ENCODE results near the gene ESR2. TPM values are rescaled to one million over a fixed set of nuclear protein-coding genes. Genes with fewer than 3 reads are reported as not detected.
A peak's percentile ranks its signal among the peaks of the same experiment; 100 is the strongest.

The ESR2 gene
- total RNA-seq, 1 experiment from 2014 or later: 0.15 TPM

DNA sequence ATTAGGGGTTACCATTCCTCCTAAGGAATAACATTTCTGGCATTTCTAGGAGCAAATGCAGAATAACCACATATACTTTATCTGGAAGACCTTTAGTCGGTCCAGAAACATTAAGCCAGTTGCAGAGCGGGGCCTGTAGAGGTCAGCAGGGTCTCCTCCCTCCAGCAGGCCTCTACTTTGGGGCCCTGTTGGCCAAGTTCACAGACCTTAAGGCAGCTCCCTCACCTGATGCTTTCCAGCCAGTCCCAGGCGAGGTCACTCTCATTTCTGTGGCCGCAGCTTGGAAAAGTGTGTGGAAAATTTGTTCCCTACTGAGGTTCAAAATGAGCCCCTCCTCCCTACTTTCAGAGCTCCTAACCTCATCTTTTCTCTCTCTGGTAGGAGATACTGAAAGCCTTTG lies 74.1 kb downstream of the ESR2 start:
- Mint-ChIP-seq H3K36me3 (ENCODE audit: insufficient read depth in 1 of 3, low read depth in 3 of 3) (peaks cover 54 to 85% (median 81%) of the 10 kb centered on the region in 3 experiments; a peak in 6 of 7 replicates), H3K27ac (no peak overlapping the region), H3K4me3 (no peak overlapping the region), H3K4me1 (no peaks in the 10 kb centered on the region), H3K27me3 (ENCODE audit: low read depth) (no peaks in the 10 kb centered on the region; the same call in 1 of the 2 replicates), H3K9me3 (no peaks in the 10 kb centered on the region)
- Histone ChIP-seq H3K9me3 (ENCODE audit: control insufficient read depth, low read depth, low read length) (no peaks in the 10 kb centered on the region), H2BK12ac (ENCODE audit: insufficient read length, low read depth, low read length) (no peak overlapping the region), H4K5ac (ENCODE audit: insufficient read length, low read depth, low read length) (no peak overlapping the region), H3K27ac (ENCODE audit: insufficient read length, low read depth, low read length) (no peak overlapping the region), H4K20me1 (ENCODE audit: control insufficient read depth, insufficient read depth, insufficient read length) (no peaks in the 10 kb centered on the region), H3K27me3 (ENCODE audit: insufficient read depth, low read length) (no peaks in the 10 kb centered on the region), H3K4me1 (ENCODE audit: insufficient read depth, low read length) (no peaks in the 10 kb centered on the region), H4K91ac (ENCODE audit: insufficient read length, low read depth, low read length) (no peak overlapping the region), H3K18ac (ENCODE audit: insufficient read length, low read depth, low read length) (no peak overlapping the region), H3K56ac (ENCODE audit: insufficient read length, low read depth, low read length) (no peak overlapping the region), H3T11ph (ENCODE audit: low read length) (no peak overlapping the region), H3K9ac (ENCODE audit: extremely low read depth, insufficient read length, low read length) (no peak overlapping the region), H2BK120ac (ENCODE audit: low read depth, low read length, poor library complexity, severe bottlenecking) (no peak overlapping the region), H4K8ac (replicated peaks; ENCODE audit: insufficient read length, low read depth, low read length) (no peak overlapping the region), H3K23ac (ENCODE audit: insufficient read length, low read depth, low read length) (no peak overlapping the region), H2BK5ac (ENCODE audit: insufficient read length, low read length) (no peak overlapping the region), H2AFZ (ENCODE audit: low read length) (no peak overlapping the region), H2AK5ac (ENCODE audit: insufficient read length, low read length) (no peak overlapping the region), H2BK20ac (ENCODE audit: low read depth, low read length, poor library complexity, severe bottlenecking) (no peak overlapping the region), H3K79me1 (ENCODE audit: insufficient read depth, low read depth, low read length, poor library complexity, severe bottlenecking) (no peaks in the 10 kb centered on the region), H3K14ac (ENCODE audit: insufficient read depth, low read length) (no peak overlapping the region), H2BK15ac (ENCODE audit: low read depth, low read length) (no peak overlapping the region), H3K4ac (ENCODE audit: low read depth, low read length) (no peak overlapping the region), H3K4me2 (ENCODE audit: insufficient read depth, insufficient read length, low read length) (no peak overlapping the region), H3K23me2 (ENCODE audit: insufficient read length, low read depth, low read length, poor library complexity, severe bottlenecking) (no peaks in the 10 kb centered on the region), H3K79me2 (ENCODE audit: insufficient read depth, low read length) (no peaks in the 10 kb centered on the region)
- WGBS (ENCODE audit: extremely low coverage, insufficient read length, low lambda C conversion rate): no CpG with 5 or more reads among the region's 4 CpGs
- no peak for DNase-seq
- TF ChIP-seq, protein P1, sequence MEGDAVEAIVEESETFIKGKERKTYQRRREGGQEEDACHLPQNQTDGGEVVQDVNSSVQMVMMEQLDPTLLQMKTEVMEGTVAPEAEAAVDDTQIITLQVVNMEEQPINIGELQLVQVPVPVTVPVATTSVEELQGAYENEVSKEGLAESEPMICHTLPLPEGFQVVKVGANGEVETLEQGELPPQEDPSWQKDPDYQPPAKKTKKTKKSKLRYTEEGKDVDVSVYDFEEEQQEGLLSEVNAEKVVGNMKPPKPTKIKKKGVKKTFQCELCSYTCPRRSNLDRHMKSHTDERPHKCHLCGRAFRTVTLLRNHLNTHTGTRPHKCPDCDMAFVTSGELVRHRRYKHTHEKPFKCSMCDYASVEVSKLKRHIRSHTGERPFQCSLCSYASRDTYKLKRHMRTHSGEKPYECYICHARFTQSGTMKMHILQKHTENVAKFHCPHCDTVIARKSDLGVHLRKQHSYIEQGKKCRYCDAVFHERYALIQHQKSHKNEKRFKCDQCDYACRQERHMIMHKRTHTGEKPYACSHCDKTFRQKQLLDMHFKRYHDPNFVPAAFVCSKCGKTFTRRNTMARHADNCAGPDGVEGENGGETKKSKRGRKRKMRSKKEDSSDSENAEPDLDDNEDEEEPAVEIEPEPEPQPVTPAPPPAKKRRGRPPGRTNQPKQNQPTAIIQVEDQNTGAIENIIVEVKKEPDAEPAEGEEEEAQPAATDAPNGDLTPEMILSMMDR (conservative IDR thresholded peaks at IDR 0.05): peak; percentile 37
